HUES64 (cell line): Measurements from ENCODE around the gene RNF214.

Experiments used
- H3K27ac ChIP-seq: 2 replicates; pipeline ENCODE4 v1.7.0; 2013; ENCODE audit warnings: low read depth, low read length, inconsistent platforms
- H3K27me3 ChIP-seq: 2 replicates; pipeline ENCODE4 v1.6.1; 2013; ENCODE audit warnings: mild to moderate bottlenecking, low read length; ENCODE audit not compliant: insufficient read depth
- H3K36me3 ChIP-seq: 2 replicates; pipeline ENCODE4 v1.6.1; 2013; ENCODE audit warnings: mild to moderate bottlenecking, low read length; ENCODE audit not compliant: insufficient read depth
- H3K4me1 ChIP-seq: 2 replicates; pipeline ENCODE4 v1.6.1; 2013; ENCODE audit warnings: mild to moderate bottlenecking, low read length, moderate library complexity; ENCODE audit not compliant: insufficient read depth
- H3K4me3 ChIP-seq: 2 replicates; pipeline ENCODE4 v1.5.1; 2013; ENCODE audit warnings: mild to moderate bottlenecking, low read length, moderate library complexity
- H3K9ac ChIP-seq: 2 replicates; pipeline ENCODE4 v1.6.1; 2013; ENCODE audit warnings: mild to moderate bottlenecking, low read depth, low read length
- H3K9me3 ChIP-seq: 2 replicates; pipeline ENCODE4 v1.6.1; 2013; ENCODE audit warnings: low read depth, low read length; ENCODE audit not compliant: insufficient read depth
- WGBS: fragments of 150-250, 120-280 bp; methylation state at CpG from one replicate; pipeline ENCODE4 v1.1.7; 2013; ENCODE audit warnings: missing lambda C conversion rate; 5-methylcytosine and 5-hydroxymethylcytosine counted together

Gene RNF214

DNA sequence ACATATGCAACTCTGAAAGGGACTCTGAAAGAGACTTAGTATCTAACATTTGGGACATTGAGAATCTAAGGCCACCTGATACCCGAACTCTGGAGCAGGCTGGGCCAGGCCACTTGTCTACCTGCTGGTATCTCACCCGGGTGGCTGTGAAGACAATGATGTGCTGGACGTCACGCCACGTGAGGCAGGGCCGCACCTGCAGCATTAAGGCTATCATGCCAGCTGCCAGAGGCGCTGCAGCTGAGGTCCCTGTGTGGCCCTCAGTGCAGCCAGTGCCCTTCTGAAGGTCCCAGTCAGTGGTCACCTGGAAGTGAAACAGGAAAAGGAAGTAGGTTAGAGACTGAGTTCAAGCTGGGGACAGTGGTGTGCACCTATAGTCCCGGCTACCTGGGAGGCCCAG, 13.0 kb upstream of the RNF214 start:
- Histone ChIP-seq H3K27me3 (no peaks in the 10 kb centered on the region), H3K9ac (no peak overlapping the region), H3K27ac (no peak overlapping the region), H3K9me3 (no peaks in the 10 kb centered on the region), H3K4me1 (peaks cover 11% of the 10 kb centered on the region; the same call in 1 of the 2 replicates), H3K4me3 (no peak overlapping the region), H3K36me3 (peaks cover 67% of the 10 kb centered on the region)
- 94% methylated on average over 8 of the region's 8 CpGs for whole genome bisulfite sequencing

DNA sequence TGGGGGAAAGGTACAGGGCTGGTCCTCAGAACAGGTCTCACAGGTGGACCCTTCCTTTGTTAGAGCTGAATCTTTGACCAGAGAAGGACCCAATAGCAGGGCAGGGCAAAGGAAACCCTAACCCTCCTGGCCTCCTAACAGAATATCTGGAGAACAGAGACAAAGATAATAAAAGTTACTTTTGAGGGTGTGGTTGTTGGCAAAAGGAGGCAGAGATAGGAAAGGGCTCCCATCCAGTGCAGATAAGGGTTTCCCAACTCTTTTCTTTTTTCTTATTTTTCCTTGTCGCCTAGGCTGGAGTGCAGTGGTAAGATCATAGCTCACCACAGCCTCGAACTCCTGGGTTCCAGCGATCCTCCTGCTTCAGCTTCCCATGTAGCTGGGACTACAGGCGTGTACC, 12.5 kb upstream of the RNF214 start:
- Histone ChIP-seq H3K4me1 (peaks cover 11% of the 10 kb centered on the region; the same call in 1 of the 2 replicates), H3K27ac (no peak overlapping the region), H3K9ac (no peak overlapping the region), H3K36me3 (peaks cover 68% of the 10 kb centered on the region), H3K27me3 (no peaks in the 10 kb centered on the region), H3K9me3 (no peaks in the 10 kb centered on the region), H3K4me3 (no peak overlapping the region)
- 96% methylated on average over 4 of the region's 4 CpGs for WGBS

DNA sequence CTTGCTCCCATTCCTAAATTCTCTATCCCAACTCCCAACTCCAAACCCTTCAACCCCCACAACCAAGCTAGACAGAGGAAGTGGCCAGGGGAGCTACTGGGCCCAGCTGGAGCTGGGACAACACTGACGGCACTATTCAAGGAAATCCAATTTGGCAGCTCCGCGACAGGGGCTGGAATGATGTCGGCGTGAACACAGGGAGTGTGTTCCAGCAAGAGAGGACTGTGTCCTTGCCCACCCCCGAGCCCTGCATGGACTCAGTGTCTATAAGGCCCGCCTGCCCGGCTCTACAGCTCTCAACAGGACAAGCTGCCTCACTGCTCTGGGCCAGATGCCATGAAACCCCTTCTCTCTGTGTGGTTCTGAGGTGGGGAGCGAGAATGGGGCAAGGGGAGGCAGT, 11.9 kb upstream of the RNF214 start:
- no peak overlapping the region for H3K9ac ChIP-seq
- no peaks in the 10 kb centered on the region for H3K27me3 ChIP-seq
- H3K9me3 ChIP-seq: no peaks in the 10 kb centered on the region
- WGBS: 93% methylated on average over 9 of the region's 9 CpGs
- H3K27ac ChIP-seq: no peak overlapping the region
- H3K36me3 ChIP-seq: peaks cover 72% of the 10 kb centered on the region
- H3K4me3 ChIP-seq: no peak overlapping the region
- peaks cover 11% of the 10 kb centered on the region; the same call in 1 of the 2 replicates for H3K4me1 ChIP-seq

DNA sequence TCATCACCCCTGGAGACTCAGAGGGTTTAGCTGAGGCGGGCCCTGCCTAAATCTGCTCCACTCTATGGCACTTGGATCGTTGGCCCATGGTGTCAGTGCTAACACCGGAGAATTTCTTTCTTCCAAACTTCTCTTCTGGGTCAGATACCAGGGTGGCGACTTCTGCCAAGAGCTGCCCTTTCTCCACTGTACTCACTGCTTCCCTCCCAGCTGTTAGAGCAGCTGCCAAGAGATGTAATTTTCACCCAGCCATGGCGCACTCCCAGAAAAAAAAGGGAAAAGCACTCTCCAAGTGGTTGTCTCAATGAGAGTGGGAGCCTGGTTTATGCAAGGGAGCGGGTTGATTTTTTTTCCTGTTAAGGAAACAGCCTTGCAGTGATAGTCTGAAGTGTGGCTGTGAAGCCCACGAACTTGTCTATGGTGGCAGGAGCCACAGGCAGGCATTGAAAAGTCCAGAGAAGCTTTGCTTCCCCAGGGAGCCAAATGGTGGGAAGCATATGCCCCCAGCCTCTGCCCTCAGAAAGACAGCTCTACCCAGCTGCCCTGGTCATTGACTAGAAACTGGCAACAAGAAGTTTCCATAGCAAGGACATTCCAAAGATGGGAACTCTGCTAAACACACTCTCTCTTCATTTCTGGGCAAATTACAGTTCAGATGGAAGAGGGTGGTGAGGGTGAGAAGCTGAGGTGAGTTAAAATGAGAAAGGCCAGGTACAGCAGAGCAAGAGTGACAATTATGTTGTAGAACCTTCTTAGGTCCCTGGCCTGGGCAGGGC, 11.3 kb upstream of the RNF214 start:
- H3K27me3 ChIP-seq: no peaks in the 10 kb centered on the region
- 87% methylated on average over 7 of the region's 7 CpGs for WGBS
- peaks cover 77% of the 10 kb centered on the region for H3K36me3 ChIP-seq
- peak overlapping the region; percentile 25; the same call in 1 of the 2 replicates for H3K27ac ChIP-seq
- peaks cover 11% of the 10 kb centered on the region; the same call in 1 of the 2 replicates for H3K4me1 ChIP-seq
- no peak overlapping the region for H3K9ac ChIP-seq
- H3K4me3 ChIP-seq: no peak overlapping the region
- no peaks in the 10 kb centered on the region for H3K9me3 ChIP-seq

- Histone ChIP-seq H3K9me3 (no peaks in the 10 kb centered on the region), H3K9ac (no peak overlapping the region), H3K27me3 (no peaks in the 10 kb centered on the region), H3K36me3 (peaks cover 78% of the 10 kb centered on the region), H3K4me1 (peaks cover 11% of the 10 kb centered on the region; the same call in 1 of the 2 replicates), H3K4me3 (no peak overlapping the region), H3K27ac (peak overlapping the region; percentile 25; the same call in 1 of the 2 replicates)
- 83% methylated on average over 7 of the region's 7 CpGs for WGBS
Observed at GRCh38 chr11:117221775-117222517, 10.5 kb upstream of the RNF214 start.

- 87% methylated on average over 14 of the region's 14 CpGs for WGBS
- Histone ChIP-seq H3K36me3 (peaks cover 76% of the 10 kb centered on the region), H3K4me3 (no peak overlapping the region), H3K9ac (no peak overlapping the region), H3K4me1 (peaks cover 11% of the 10 kb centered on the region; the same call in 1 of the 2 replicates), H3K27me3 (no peaks in the 10 kb centered on the region), H3K27ac (no peak overlapping the region), H3K9me3 (no peaks in the 10 kb centered on the region)
Observed at GRCh38 chr11:117222991-117223740, 9.3 kb upstream of the RNF214 start.

DNA sequence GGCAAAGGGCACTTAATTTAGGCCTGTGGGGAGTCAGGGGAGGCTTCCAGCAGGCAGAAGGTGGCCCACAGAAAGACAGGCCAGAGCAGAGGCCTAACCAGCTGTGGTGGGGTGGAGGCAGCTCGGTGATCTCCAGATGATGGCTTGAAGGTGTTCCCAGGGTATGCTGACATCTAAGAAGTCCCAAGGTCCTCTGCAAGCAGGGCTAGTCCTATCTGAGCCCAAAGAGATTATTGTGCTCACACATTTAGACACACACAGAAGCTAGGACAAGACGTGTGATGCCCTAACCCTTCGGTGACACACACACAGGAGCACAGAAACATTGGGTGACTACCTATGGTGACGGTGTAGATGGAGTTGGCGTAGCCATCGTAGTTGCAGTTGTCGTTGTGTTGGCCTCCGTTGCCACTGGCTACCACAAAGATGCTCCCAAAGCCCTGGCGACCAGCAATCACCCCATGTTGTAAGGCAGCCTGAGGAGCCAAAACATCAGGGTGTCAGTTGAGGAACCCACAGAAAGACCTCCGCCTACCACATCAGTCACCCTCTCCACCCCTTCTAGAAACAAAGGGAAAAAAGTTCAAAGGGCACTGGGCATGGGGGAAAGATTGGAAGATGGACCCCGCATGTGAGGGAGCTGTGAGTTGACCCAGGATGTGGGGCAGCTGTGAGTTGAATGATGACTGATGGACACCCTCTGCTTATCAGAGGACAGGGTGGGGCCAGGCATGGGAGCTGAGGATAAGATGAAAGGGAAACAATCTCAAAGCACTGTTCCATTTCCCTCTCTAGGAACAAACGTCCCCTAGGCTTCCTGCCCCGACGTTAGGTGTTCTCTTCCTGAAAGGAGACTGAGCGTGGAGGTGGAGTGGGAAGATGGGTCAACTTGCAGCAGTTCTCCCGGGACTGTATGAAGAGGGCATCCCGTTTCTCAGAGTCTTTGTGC, 8.5 kb upstream of the RNF214 start:
- Histone ChIP-seq H3K4me3 (no peak overlapping the region), H3K9me3 (no peaks in the 10 kb centered on the region), H3K27ac (no peak overlapping the region), H3K36me3 (peaks cover 73% of the 10 kb centered on the region), H3K4me1 (peaks cover 11% of the 10 kb centered on the region; the same call in 1 of the 2 replicates), H3K9ac (no peak overlapping the region), H3K27me3 (no peaks in the 10 kb centered on the region)
- WGBS: 91% methylated on average over 17 of the region's 17 CpGs

DNA sequence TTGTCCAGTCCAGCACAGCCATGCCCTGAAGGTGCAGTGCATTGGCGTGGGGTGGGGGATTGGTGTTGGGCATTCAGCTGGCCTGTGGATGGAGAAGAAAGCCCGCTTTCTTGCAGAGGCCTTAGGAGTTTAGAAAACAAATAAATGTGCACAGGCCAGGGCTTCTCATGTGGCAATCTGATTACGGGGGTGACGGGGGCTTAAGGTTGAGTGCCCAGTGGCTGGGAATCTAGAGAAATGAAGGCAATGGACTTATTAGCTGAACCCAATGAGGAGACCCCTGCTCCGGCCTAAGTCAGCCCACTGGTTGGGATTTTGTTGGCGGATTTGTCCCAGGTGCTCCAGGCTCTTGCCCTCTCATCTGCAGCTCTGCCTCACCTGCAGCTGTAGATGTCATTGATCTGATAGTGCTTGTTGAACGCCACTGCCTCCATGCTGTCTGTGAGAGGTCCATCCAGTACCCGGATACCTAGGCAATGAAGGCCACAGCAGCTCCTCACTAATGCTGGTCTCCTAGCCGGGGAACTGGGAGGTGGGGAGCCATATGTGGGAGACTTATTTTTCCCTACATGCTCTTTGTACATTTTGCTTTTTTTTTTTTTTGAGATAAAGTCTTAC, 6.8 kb upstream of the RNF214 start:
- no peaks in the 10 kb centered on the region for H3K27me3 ChIP-seq
- no peak overlapping the region for H3K4me3 ChIP-seq
- WGBS: 95% methylated on average over 9 of the region's 9 CpGs
- peaks cover 11% of the 10 kb centered on the region; the same call in 1 of the 2 replicates for H3K4me1 ChIP-seq
- no peak overlapping the region for H3K27ac ChIP-seq
- H3K36me3 ChIP-seq: peaks cover 67% of the 10 kb centered on the region
- no peaks in the 10 kb centered on the region for H3K9me3 ChIP-seq
- no peak overlapping the region for H3K9ac ChIP-seq

DNA sequence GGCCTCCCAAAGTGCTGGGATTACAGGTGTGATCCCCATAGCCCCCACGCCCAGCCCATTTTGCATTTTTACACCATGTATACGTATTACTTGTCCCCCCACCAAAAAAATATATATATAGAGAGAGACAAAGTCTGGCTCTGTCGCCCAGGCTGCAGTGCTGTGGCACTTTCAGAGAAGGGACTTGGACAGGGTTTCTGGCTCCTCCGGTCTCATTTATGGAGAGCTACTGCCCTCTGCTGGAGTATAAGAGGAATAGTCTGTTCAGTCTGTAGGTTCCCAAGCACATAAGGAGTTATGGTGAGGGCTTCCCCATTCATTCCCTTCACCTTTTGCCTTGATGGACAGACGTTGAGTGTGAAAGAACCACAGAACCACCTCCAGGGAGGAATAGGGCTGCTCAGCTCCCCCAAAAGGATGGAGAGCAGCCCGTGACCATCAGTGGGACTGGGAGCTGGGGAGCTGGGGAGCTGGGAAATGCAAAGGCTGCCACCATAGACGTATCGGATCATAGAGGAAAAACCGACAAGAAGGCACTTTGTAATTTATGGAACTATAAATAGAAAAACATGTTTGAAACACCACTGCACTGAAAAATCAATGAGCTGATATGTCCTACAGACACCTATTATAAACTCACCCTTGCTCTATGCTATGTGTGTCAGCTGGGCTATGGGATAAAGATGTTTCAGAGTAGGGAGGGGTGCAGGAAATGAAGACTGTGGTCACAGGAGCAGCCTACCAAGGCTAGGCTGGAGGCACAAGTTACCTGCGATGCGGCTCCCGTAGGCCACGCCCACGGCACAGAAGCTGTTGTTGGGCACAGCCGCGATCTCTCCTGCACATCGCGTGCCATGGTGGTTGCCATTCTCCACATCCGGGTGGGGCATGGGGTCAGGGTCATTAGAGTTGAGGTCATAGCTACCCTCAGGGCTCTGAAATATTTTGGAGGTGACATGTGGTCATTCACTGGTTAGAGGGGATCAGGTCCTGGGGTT, 5.8 kb upstream of the RNF214 start:
- Histone ChIP-seq H3K27me3 (no peaks in the 10 kb centered on the region), H3K27ac (no peak overlapping the region), H3K4me1 (peaks cover 16% of the 10 kb centered on the region), H3K9ac (no peak overlapping the region), H3K9me3 (no peaks in the 10 kb centered on the region), H3K4me3 (no peak overlapping the region), H3K36me3 (peaks cover 59% of the 10 kb centered on the region)
- 78% methylated on average over 18 of the region's 19 CpGs for WGBS
